B cell (primary cell): Measurements from ENCODE around the gene KLC4. TPM values are rescaled to one million over a fixed set of nuclear protein-coding genes. Genes with fewer than 3 reads are reported as not detected.

Experiments
- ATAC-seq: fragments of 200-7000 bp; cut with Tn5 transposase; one replicate; pipeline ENCODE4 v1.10.0; 2021; ENCODE audit warnings: low read depth, mild to moderate bottlenecking, moderate number of reproducible peaks, moderate library complexity
- CTCF ChIA-PET: fragments of 350-600 bp; sonication (Branson Sonifier 250); formaldehyde crosslinking; loops from one replicate; lab custom pipeline; 2021; ENCODE audit warnings: antibody characterized with exemption, inconsistent platforms; lab: Charles Lee
- POLR2A ChIA-PET: fragments of 350-600 bp; sonication (Branson Sonifier 250); formaldehyde crosslinking; loops from one replicate; lab custom pipeline; 2021; ENCODE audit warnings: antibody characterized with exemption; lab: Charles Lee
- DNase-seq: peaks from one replicate; pipeline ENCODE4 v3.0.0; 2013
- H2AFZ ChIP-seq: 2 replicates; pipeline ENCODE4 v1.6.1; 2012; ENCODE audit warnings: mild to moderate bottlenecking, low read depth, low read length; ENCODE audit not compliant: insufficient read depth, poor library complexity, severe bottlenecking
- H3K27ac ChIP-seq, 2 donors: 1 replicate in 1 of 2; 2 replicates in 1 of 2; pipeline ENCODE4 v1.5.1; 2012 to 2013; ENCODE audit warnings: low read length in 2 of 2, mild to moderate bottlenecking in 2 of 2, moderate library complexity in 1 of 2
- H3K27me3 ChIP-seq, 4 experiments: fragments of 200-600 bp in 1 of 4; sonication (generic) in 1 of 4; replicated peaks in 1 of 4; 1 replicate in 2 of 4; 2 replicates in 2 of 4; pipeline versions ENCODE4 v1.6.1 to v1.7.0; 2013 to 2016; ENCODE audit warnings: low read length in 3 of 4, mild to moderate bottlenecking in 2 of 4, mixed read lengths in 1 of 4, moderate library complexity in 1 of 4; ENCODE audit not compliant: insufficient read depth in 4 of 4, control insufficient read depth in 3 of 4; ENCODE audit errors: control extremely low read depth in 1 of 4
- H3K36me3 ChIP-seq, 2 experiments: replicated peaks in 1 of 2; 1 replicate in 1 of 2; 2 replicates in 1 of 2; pipeline versions ENCODE4 v1.6.1 to v1.7.1; 2013; ENCODE audit warnings: low read length in 1 of 2; ENCODE audit not compliant: insufficient read depth in 2 of 2, control insufficient read depth in 1 of 2; ENCODE audit errors: control extremely low read depth in 1 of 2, extremely low read depth in 1 of 2
- H3K4me1 ChIP-seq, 2 donors: fragments of 200-600 bp in 1 of 2; sonication (generic) in 1 of 2; 1 replicate in 1 of 2; 2 replicates in 1 of 2; pipeline versions ENCODE4 v1.5.1 to v1.6.1; 2013 to 2017; ENCODE audit warnings: low read length in 2 of 2; ENCODE audit not compliant: control insufficient read depth in 2 of 2, insufficient read depth in 2 of 2
- H3K4me2 ChIP-seq: replicated peaks from 2 replicates; pipeline ENCODE3; 2012; ENCODE audit warnings: mild to moderate bottlenecking, low read depth, low read length; ENCODE audit not compliant: poor library complexity, severe bottlenecking
- H3K4me3 ChIP-seq, 5 experiments: fragments of 200-600 bp in 1 of 5; sonication (generic) in 1 of 5; 1 replicate in 3 of 5; 2 replicates in 2 of 5; pipeline versions ENCODE4 v1.5.1 to v1.7.0; 2011 to 2016; ENCODE audit warnings: low read length in 4 of 5, mild to moderate bottlenecking in 4 of 5, low read depth in 2 of 5, control low read depth in 1 of 5, moderate library complexity in 1 of 5; ENCODE audit not compliant: insufficient read depth in 1 of 5; ENCODE audit errors: control extremely low read depth in 1 of 5, extremely low read depth in 1 of 5
- H3K79me2 ChIP-seq: fragments of 200-600 bp; sonication (generic); one replicate; pipeline ENCODE4 v1.6.0; 2016; ENCODE audit warnings: low read length; ENCODE audit not compliant: control insufficient read depth, insufficient read depth
- H3K9ac ChIP-seq: fragments of 200-600 bp; sonication (generic); 2 replicates; pipeline ENCODE4 v1.6.1; 2017; ENCODE audit warnings: mild to moderate bottlenecking, low read length, moderate library complexity
- H3K9me3 ChIP-seq, 3 donors: one replicate each; pipeline versions ENCODE4 v1.6.1 to v1.7.1; 2013; ENCODE audit warnings: low read length in 2 of 3; ENCODE audit not compliant: control insufficient read depth in 2 of 3, insufficient read depth in 1 of 3; ENCODE audit errors: control extremely low read depth in 1 of 3
- H4K20me1 ChIP-seq: 2 replicates; pipeline ENCODE4 v1.6.0; 2012; ENCODE audit warnings: mild to moderate bottlenecking, low read length; ENCODE audit not compliant: insufficient read depth, control insufficient read depth, poor library complexity, severe bottlenecking
- H3K27ac Mint-ChIP-seq: one replicate; pipeline ENCODE4 v1.8.0; 2021; ENCODE audit warnings: mixed read lengths
- H3K27me3 Mint-ChIP-seq: one replicate; pipeline ENCODE4 v1.8.0; 2021; ENCODE audit warnings: mixed read lengths
- H3K4me1 Mint-ChIP-seq: one replicate; pipeline ENCODE4 v1.8.0; 2021; ENCODE audit warnings: mixed read lengths
- H3K4me3 Mint-ChIP-seq: one replicate; pipeline ENCODE4 v1.8.0; 2021; ENCODE audit warnings: mixed read lengths
- H3K9me3 Mint-ChIP-seq: one replicate; pipeline ENCODE4 v1.8.0; 2022; ENCODE audit warnings: mixed read lengths; ENCODE audit not compliant: insufficient read depth
- EZH2 ChIP-seq: IDR thresholded peaks from 2 replicates; pipeline ENCODE4 v1.6.1; 2012; ENCODE audit warnings: borderline replicate concordance, low read depth, mild to moderate bottlenecking, moderate library complexity, low read length; ENCODE audit not compliant: insufficient read depth, poor library complexity, severe bottlenecking
- WGBS: methylation state at CpG from one replicate; pipeline ENCODE4 v1.1.5; 2013; ENCODE audit warnings: missing lambda C conversion rate; ENCODE audit not compliant: insufficient coverage; 5-methylcytosine and 5-hydroxymethylcytosine counted together
- intact Hi-C: fragments of 100-400 bp; cut with micrococcal nuclease; formaldehyde crosslinking; loops from one replicate; pipeline ENCODE4 v1.10.0; 2022
- polyA plus RNA-seq: library from polyadenylated mRNA; depleted of rRNA; stranded (reverse); fragments of >200 nt; gene quantifications from 2 replicates; pipeline ENCODE4 v1.2.3, GENCODE V29; 2012
- total RNA-seq, 2 donors: library from RNA; stranded (reverse); fragments of 120-200 nt in 1 of 2; gene quantifications; 1 replicate in 1 of 2; 2 replicates in 1 of 2; pipeline versions ENCODE4 v1.2.3 to v1.2.4, GENCODE V29; 2013 to 2022
- TF ChIP-seq, protein P1 (sequence below): fragments of 200-600 bp; IDR thresholded peaks from one replicate; pipeline ENCODE4 v1.8.0; 2022; ENCODE audit warnings: antibody characterized with exemption, mild to moderate bottlenecking

The KLC4 gene
- total and polyA plus RNA-seq, 2 donors (not counting 1 experiment from before 2014, with no cell fraction given), result 30.6 to 52.7 TPM

DNA sequence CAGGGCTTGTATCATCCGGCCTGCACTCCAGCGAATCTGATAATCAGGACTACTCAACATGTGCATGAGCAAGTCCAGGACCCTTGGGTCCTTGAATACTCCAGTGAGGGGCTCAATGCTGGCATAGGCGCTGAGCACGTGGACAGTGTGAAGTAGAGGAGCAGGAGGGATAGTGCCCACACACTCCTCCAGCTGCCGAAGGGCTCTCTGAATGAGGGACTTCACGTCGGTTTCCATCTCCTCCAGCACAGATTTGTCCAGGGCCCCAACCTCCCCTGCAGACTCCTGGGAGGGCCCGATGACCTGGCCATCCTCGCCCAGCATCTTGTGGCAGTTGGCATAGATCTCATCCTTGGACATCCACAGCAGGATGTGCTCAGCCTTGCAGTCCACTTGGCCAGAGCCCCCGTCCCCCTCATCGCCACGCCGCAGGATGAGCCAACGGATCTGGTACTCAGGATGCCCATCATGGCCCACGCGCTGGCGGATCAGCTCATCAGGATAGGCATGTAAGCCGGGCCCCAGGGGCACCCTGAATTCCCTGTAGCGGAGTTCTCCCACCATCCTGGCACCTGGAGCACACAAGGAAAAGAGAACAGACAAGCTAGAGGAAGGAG lies 7.1 kb upstream of the KLC4 start:
- Mint-ChIP-seq H3K4me1 (peaks cover 28% of the 10 kb centered on the region), H3K27ac (peak overlapping the region; percentile 95), H3K9me3 (no peaks in the 10 kb centered on the region), H3K27me3 (no peaks in the 10 kb centered on the region), H3K4me3 (peak overlapping the region; percentile 94)
- intact Hi-C loops, result loop anchor here (10.0 kb wide), 1 partner anchor 478 kb away; no protein-coding TSS in a partner anchor
- Histone ChIP-seq H3K4me3 (no peak overlapping the region), H4K20me1 (no peaks in the 10 kb centered on the region), H3K79me2 (no peaks in the 10 kb centered on the region), H3K36me3 (peaks cover 0 to 20% of the 10 kb centered on the region in 2 experiments), H3K27ac (peak overlapping the region in 1 of 2 donors; percentile 85), H3K4me2 (peak overlapping the region; percentile 77), H3K27me3 (no peaks in the 10 kb centered on the region), H2AFZ (peak overlapping the region; percentile 81), H3K9ac (peak overlapping the region; percentile 77), H3K9me3 (no peaks in the 10 kb centered on the region), H3K4me1 (peaks cover 14 to 17% of the 10 kb centered on the region in 2 donors)
- DNase-seq, result no peak
- ATAC-seq, result no peak
- WGBS, result 98% methylated on average over 19 of the region's 19 CpGs
- TF ChIP-seq EZH2, result no peak
- TF ChIP-seq, protein P1, sequence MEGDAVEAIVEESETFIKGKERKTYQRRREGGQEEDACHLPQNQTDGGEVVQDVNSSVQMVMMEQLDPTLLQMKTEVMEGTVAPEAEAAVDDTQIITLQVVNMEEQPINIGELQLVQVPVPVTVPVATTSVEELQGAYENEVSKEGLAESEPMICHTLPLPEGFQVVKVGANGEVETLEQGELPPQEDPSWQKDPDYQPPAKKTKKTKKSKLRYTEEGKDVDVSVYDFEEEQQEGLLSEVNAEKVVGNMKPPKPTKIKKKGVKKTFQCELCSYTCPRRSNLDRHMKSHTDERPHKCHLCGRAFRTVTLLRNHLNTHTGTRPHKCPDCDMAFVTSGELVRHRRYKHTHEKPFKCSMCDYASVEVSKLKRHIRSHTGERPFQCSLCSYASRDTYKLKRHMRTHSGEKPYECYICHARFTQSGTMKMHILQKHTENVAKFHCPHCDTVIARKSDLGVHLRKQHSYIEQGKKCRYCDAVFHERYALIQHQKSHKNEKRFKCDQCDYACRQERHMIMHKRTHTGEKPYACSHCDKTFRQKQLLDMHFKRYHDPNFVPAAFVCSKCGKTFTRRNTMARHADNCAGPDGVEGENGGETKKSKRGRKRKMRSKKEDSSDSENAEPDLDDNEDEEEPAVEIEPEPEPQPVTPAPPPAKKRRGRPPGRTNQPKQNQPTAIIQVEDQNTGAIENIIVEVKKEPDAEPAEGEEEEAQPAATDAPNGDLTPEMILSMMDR, result no peak
- POLR2A ChIA-PET, result interaction anchor here (0.6 to 2.7 kb wide), 2 partner anchors 21 to 123 kb away, joined by 4 to 11 read pairs; partner anchors contain the start of gene CNPY3
- CTCF ChIA-PET, result interaction anchor here (0.6 kb wide), 1 partner anchor 18 kb away, joined by 3 read pairs; no protein-coding TSS in a partner anchor
